Measurements from ENCODE around the gene PLEKHG5.

PLEKHG5 gene

GRCh38 chr1:6526316-6526715 is 34.8 kb upstream of the PLEKHG5 start:
- H3K36me3 ChIP-seq (ENCODE audit: low read length), result 0 out of 2 replicates have a peak, but pooled peaks cover 2% of the 10 kb centered on the region

DNA sequence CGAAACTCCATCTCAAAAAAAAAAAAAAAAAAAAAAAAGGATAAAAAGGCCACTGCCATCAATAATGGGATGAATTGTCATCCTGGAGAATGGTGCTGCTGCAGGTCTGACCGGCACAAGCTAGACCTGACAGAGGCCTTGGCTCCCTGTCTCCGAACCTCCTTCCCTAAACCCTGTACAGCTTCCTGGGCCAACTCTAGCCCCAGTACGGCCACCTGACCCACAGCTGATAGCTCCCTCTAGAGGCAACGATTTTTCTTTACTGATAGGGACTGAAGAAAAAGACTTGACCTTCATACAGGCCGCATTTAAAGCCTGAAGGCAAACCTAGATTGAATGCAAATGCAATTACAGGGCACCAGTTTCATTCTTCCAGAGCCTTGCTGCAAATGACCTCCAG is 32.1 kb upstream of the PLEKHG5 start:
- Histone ChIP-seq H3K4me3 (ENCODE audit: insufficient read depth, low read length, poor library complexity, severe bottlenecking) (no peak overlapping the region), H3K36me3 (ENCODE audit: low read length) (no peaks in the 10 kb centered on the region), H3K9me2 (replicated peaks; ENCODE audit: insufficient read depth, low read length) (no peaks in the 10 kb centered on the region), H3K27ac (ENCODE audit: low read depth, low read length) (no peak overlapping the region), H3K27me3 (ENCODE audit: low read length) (no peaks in the 10 kb centered on the region), H3K9ac (ENCODE audit: low read length) (no peak overlapping the region), H3F3A (ENCODE audit: insufficient read depth) (no peaks in the 10 kb centered on the region), H3K79me2 (ENCODE audit: insufficient read depth, low read length) (no peaks in the 10 kb centered on the region), H2AFZ (ENCODE audit: low read depth, low read length, severe bottlenecking) (no peak overlapping the region), H4K20me1 (ENCODE audit: low read depth, low read length) (no peaks in the 10 kb centered on the region; the same call in 1 of the 2 replicates), H3K4me2 (ENCODE audit: low read depth, low read length, poor library complexity, severe bottlenecking) (no peak overlapping the region), H3K9me3 (ENCODE audit: insufficient read depth, low read length) (no peaks in the 10 kb centered on the region)
- TF ChIP-seq CTCF (IDR thresholded peaks at IDR 0.05; ENCODE audit: insufficient read depth, low read length, poor library complexity, severe bottlenecking), result peak; percentile 39
- no peak for TF ChIP-seq EZH2phosphoT487 (conservative IDR thresholded peaks at IDR 0.05; ENCODE audit: low read length)

More at GRCh38 chr1:6526316-6526715, 34.8 kb upstream of the PLEKHG5 start:
- Histone ChIP-seq H3K4me2 (ENCODE audit: low read depth, low read length, poor library complexity, severe bottlenecking) (no peak overlapping the region), H3K9me3 (ENCODE audit: insufficient read depth, low read length) (no peaks in the 10 kb centered on the region), H2AFZ (ENCODE audit: low read depth, low read length, severe bottlenecking) (no peak overlapping the region), H3K9ac (ENCODE audit: low read length) (no peak overlapping the region), H3K27me3 (ENCODE audit: low read length) (no peaks in the 10 kb centered on the region), H3F3A (ENCODE audit: insufficient read depth) (no peaks in the 10 kb centered on the region), H3K4me3 (ENCODE audit: insufficient read depth, low read length, poor library complexity, severe bottlenecking) (no peak overlapping the region), H3K79me2 (ENCODE audit: insufficient read depth, low read length) (no peaks in the 10 kb centered on the region), H3K9me2 (replicated peaks; ENCODE audit: insufficient read depth, low read length) (no peaks in the 10 kb centered on the region), H4K20me1 (ENCODE audit: low read depth, low read length) (no peaks in the 10 kb centered on the region; the same call in 1 of the 2 replicates), H3K27ac (ENCODE audit: low read depth, low read length) (no peak overlapping the region)
- TF ChIP-seq EZH2phosphoT487 (conservative IDR thresholded peaks at IDR 0.05; ENCODE audit: low read length) (no peak), CTCF (IDR thresholded peaks at IDR 0.05; ENCODE audit: insufficient read depth, low read length, poor library complexity, severe bottlenecking) (no peak)

GRCh38 chr1:6521536-6521935 is 30.1 kb upstream of the PLEKHG5 start:
- Histone ChIP-seq H3K4me3 (ENCODE audit: insufficient read depth, low read length, poor library complexity, severe bottlenecking) (no peak overlapping the region), H3F3A (ENCODE audit: insufficient read depth) (no peaks in the 10 kb centered on the region), H3K9me2 (replicated peaks; ENCODE audit: insufficient read depth, low read length) (no peaks in the 10 kb centered on the region), H3K36me3 (ENCODE audit: low read length) (no peaks in the 10 kb centered on the region), H3K79me2 (ENCODE audit: insufficient read depth, low read length) (no peaks in the 10 kb centered on the region), H3K9ac (ENCODE audit: low read length) (no peak overlapping the region), H3K27me3 (ENCODE audit: low read length) (no peaks in the 10 kb centered on the region), H3K9me3 (ENCODE audit: insufficient read depth, low read length) (no peaks in the 10 kb centered on the region), H4K20me1 (ENCODE audit: low read depth, low read length) (no peaks in the 10 kb centered on the region; the same call in 1 of the 2 replicates), H3K4me2 (ENCODE audit: low read depth, low read length, poor library complexity, severe bottlenecking) (no peak overlapping the region), H2AFZ (ENCODE audit: low read depth, low read length, severe bottlenecking) (no peak overlapping the region), H3K27ac (ENCODE audit: low read depth, low read length) (no peak overlapping the region)
- no peak for TF ChIP-seq EZH2phosphoT487 (conservative IDR thresholded peaks at IDR 0.05; ENCODE audit: low read length)
- no peak for TF ChIP-seq CTCF (IDR thresholded peaks at IDR 0.05; ENCODE audit: insufficient read depth, low read length, poor library complexity, severe bottlenecking)
